Measurements from ENCODE around the gene PKD1. TPM values are rescaled to one million over a fixed set of nuclear protein-coding genes. Genes with fewer than 3 reads are reported as not detected.

PKD1 gene
- total RNA-seq, 1 experiment from 2014 or later: 58.9 TPM

GRCh38 chr16:2176047-2176446 is 40.3 kb upstream of the PKD1 start:
- Histone ChIP-seq H3K36me3 (ENCODE audit: low read depth, low read length) (no peaks in the 10 kb centered on the region), H4K20me1 (ENCODE audit: low read length) (no peaks in the 10 kb centered on the region), H3K4me1 (ENCODE audit: insufficient read depth, low read length) (no peaks in the 10 kb centered on the region), H3K4me2 (ENCODE audit: low read length) (no peak overlapping the region), H3K9ac (ENCODE audit: low read length) (no peak overlapping the region), H3K9me3 (ENCODE audit: low read length) (no peaks in the 10 kb centered on the region), H3K79me2 (ENCODE audit: low read length) (no peaks in the 10 kb centered on the region), H3K4me3 (ENCODE audit: low read length) (no peak overlapping the region), H3K27ac (ENCODE audit: low read length) (no peak overlapping the region), H2AFZ (ENCODE audit: low read length) (no peak overlapping the region), H3F3A (ENCODE audit: low read length, unreplicated experiment) (no peaks in the 10 kb centered on the region), H3K27me3 (ENCODE audit: low read length) (no peaks in the 10 kb centered on the region), H3K9me2 (replicated peaks; ENCODE audit: low read length) (no peaks in the 10 kb centered on the region)
- POLR2A ChIA-PET (ENCODE audit: unreplicated experiment): no interaction called here
- BruUV-seq (replicated peaks): no TSS peak
- intact Hi-C loops (cut with micrococcal nuclease): no loop called here
- ATAC-seq: no peak
- no peak for TF ChIP-seq EZH2phosphoT487 (IDR thresholded peaks at IDR 0.05; ENCODE audit: borderline replicate concordance, low read length)
- no peak for TF ChIP-seq EZH2 (IDR thresholded peaks at IDR 0.05; ENCODE audit: low read length, unreplicated experiment)
- TF ChIP-seq CTCF (conservative IDR thresholded peaks at IDR 0.05; ENCODE audit: low read depth, low read length): no peak
- CTCF ChIA-PET: no interaction called here
- no peak for DNase-seq

GRCh38 chr16:2175454-2175853 is 39.8 kb upstream of the PKD1 start:
- BruUV-seq (replicated peaks): no TSS peak

More at GRCh38 chr16:2175454-2175853, 39.8 kb upstream of the PKD1 start:
- intact Hi-C loops (cut with micrococcal nuclease): no loop called here
- DNase-seq: no peak
- Histone ChIP-seq H3K9ac (ENCODE audit: low read length) (no peak overlapping the region), H3K27ac (ENCODE audit: low read length) (no peak overlapping the region), H3K9me3 (ENCODE audit: low read length) (no peaks in the 10 kb centered on the region), H3F3A (ENCODE audit: low read length, unreplicated experiment) (no peaks in the 10 kb centered on the region), H3K4me3 (ENCODE audit: low read length) (no peak overlapping the region), H3K4me1 (ENCODE audit: insufficient read depth, low read length) (no peaks in the 10 kb centered on the region), H4K20me1 (ENCODE audit: low read length) (no peaks in the 10 kb centered on the region), H2AFZ (ENCODE audit: low read length) (no peak overlapping the region), H3K27me3 (ENCODE audit: low read length) (no peaks in the 10 kb centered on the region), H3K79me2 (ENCODE audit: low read length) (no peaks in the 10 kb centered on the region), H3K36me3 (ENCODE audit: low read depth, low read length) (no peaks in the 10 kb centered on the region), H3K9me2 (replicated peaks; ENCODE audit: low read length) (no peaks in the 10 kb centered on the region), H3K4me2 (ENCODE audit: low read length) (no peak overlapping the region)
- ChIA-PET CTCF (no interaction called here), POLR2A (ENCODE audit: unreplicated experiment) (no interaction called here)
- TF ChIP-seq EZH2 (IDR thresholded peaks at IDR 0.05; ENCODE audit: low read length, unreplicated experiment): no peak
- TF ChIP-seq EZH2phosphoT487 (IDR thresholded peaks at IDR 0.05; ENCODE audit: borderline replicate concordance, low read length): no peak
- no peak for TF ChIP-seq CTCF (conservative IDR thresholded peaks at IDR 0.05; ENCODE audit: low read depth, low read length)
- ATAC-seq: no peak
